Activated CD4-positive, alpha-beta memory T cell treated with anti-CD3 and anti-CD28 coated beads, Interleukin-2, amount 10 ng/mL, durations not matched to agents 7 days and 5 days (primary cell): ENCODE results near the gene SSNA1. TPM values are rescaled to one million over a fixed set of nuclear protein-coding genes. Genes with fewer than 3 reads are reported as not detected.

Experiments used
- CTCF ChIA-PET: fragments of 350-600 bp; sonication (Branson Sonifier 250); formaldehyde crosslinking; loops from one replicate; lab custom pipeline; 2021; ENCODE audit warnings: antibody characterized with exemption, inconsistent platforms; lab: Charles Lee
- POLR2A ChIA-PET: fragments of 350-600 bp; sonication (Branson Sonifier 250); formaldehyde crosslinking; loops from one replicate; lab custom pipeline; 2021; ENCODE audit warnings: antibody characterized with exemption; lab: Charles Lee
- DNase-seq: peaks from one replicate; pipeline ENCODE4 v3.0.0-alpha.2; 2020
- H3K27ac Mint-ChIP-seq: one replicate; pipeline ENCODE4 v1.8.0; 2021; ENCODE audit warnings: mild to moderate bottlenecking, mixed read lengths
- H3K27me3 Mint-ChIP-seq: one replicate; pipeline ENCODE4 v1.8.0; 2021; ENCODE audit warnings: mixed read lengths
- H3K36me3 Mint-ChIP-seq: one replicate; pipeline ENCODE4 v1.8.0; 2021; ENCODE audit warnings: low read depth, mixed read lengths
- H3K4me1 Mint-ChIP-seq: one replicate; pipeline ENCODE4 v1.8.0; 2021; ENCODE audit warnings: mixed read lengths
- H3K4me3 Mint-ChIP-seq: one replicate; pipeline ENCODE4 v1.8.0; 2021; ENCODE audit warnings: mild to moderate bottlenecking, mixed read lengths
- H3K9me3 Mint-ChIP-seq: one replicate; pipeline ENCODE4 v1.8.0; 2021; ENCODE audit warnings: mixed read lengths
- total RNA-seq, 2 experiments: library from RNA; stranded (reverse); gene quantifications; one replicate each; pipeline ENCODE4 v1.2.3, GENCODE V29; 2021

Gene SSNA1
- total RNA-seq, 2 experiments from 2014 or later, result 70.0 to 76.3 TPM

GRCh38 chr9:137147091-137147792 is 41.2 kb upstream of the SSNA1 start:
- H3K9me3 Mint-ChIP-seq, result no peaks in the 10 kb centered on the region
- no peak overlapping the region for H3K27ac Mint-ChIP-seq
- H3K36me3 Mint-ChIP-seq, result no peaks in the 10 kb centered on the region
- peaks cover 3% of the 10 kb centered on the region for H3K27me3 Mint-ChIP-seq
- peaks cover 3% of the 10 kb centered on the region for H3K4me1 Mint-ChIP-seq
- ChIA-PET POLR2A (no interaction called here), CTCF (no interaction called here)
- DNase-seq, result no peak
- no peak overlapping the region for H3K4me3 Mint-ChIP-seq

DNA sequence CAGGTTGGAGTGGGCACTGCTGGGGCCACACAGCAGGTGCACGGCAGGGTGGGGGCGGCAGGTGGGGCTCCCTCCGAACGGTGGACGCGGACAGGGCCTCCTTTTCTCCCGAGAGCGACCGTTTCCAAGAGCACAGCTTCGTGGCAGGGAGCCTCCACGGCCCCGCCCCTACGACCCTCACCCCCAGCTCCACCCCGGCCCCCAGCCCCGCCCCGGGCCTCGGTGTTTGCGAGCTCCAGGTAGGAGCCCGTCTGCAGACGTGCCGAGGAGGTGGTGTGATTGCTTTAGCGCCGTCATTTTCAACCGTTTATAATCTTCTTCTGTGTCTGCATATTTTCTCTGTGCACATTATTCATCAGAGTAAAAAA is 40.7 kb upstream of the SSNA1 start:
- Mint-ChIP-seq H3K27me3 (no peaks in the 10 kb centered on the region), H3K4me1 (peaks cover 3% of the 10 kb centered on the region), H3K4me3 (no peak overlapping the region), H3K27ac (no peak overlapping the region), H3K36me3 (no peaks in the 10 kb centered on the region), H3K9me3 (no peaks in the 10 kb centered on the region)
- DNase-seq, result no peak
- ChIA-PET POLR2A (no interaction called here), CTCF (no interaction called here)

DNA sequence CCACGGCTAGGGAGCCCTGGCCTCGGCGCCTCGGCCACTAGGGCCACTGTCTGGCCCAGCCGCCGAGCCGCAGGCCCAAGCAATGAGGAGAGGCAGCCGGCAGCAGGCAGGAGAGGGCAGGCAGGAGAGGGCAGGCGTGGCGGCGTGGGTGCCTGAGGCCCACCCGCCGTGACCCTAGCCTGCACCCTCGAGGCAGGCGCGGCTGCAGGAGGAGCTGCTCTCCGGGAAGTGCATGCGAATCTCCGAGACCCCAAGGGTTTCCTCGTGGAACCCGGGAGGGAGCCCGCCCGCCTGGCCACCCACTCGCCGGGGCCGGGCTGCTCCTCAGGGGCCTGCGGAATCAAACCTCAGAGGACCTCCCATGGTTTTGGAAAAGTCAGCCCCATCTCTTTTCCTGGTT is 40.2 kb upstream of the SSNA1 start:
- POLR2A ChIA-PET, result no interaction called here
- Mint-ChIP-seq H3K4me1 (peaks cover 3% of the 10 kb centered on the region), H3K27me3 (no peaks in the 10 kb centered on the region), H3K4me3 (no peak overlapping the region), H3K27ac (no peak overlapping the region), H3K36me3 (no peaks in the 10 kb centered on the region), H3K9me3 (no peaks in the 10 kb centered on the region)
- CTCF ChIA-PET, result no interaction called here
- DNase-seq, result no peak

DNA sequence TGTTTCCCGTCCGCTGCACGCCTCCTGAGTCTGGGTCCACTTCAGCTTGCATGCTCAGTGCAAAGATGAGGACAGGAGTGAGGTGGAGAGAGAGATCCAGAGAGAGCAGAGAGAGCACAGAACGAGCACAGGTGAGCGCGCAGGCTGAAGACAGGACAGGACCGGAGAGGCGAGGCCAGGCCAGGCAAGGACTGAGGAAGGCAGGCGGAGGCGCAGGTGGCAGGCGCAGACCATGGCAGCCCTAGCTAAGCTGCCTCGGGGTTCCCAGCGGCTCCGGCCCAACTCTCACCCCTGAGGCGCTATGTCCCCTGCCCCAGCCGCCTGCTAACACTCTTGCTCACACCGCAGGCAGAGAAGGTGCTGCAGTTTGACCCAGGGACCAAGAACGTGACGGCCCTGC is 39.8 kb upstream of the SSNA1 start:
- no peaks in the 10 kb centered on the region for H3K36me3 Mint-ChIP-seq
- CTCF ChIA-PET, result no interaction called here
- H3K4me1 Mint-ChIP-seq, result peaks cover 3% of the 10 kb centered on the region
- no peaks in the 10 kb centered on the region for H3K9me3 Mint-ChIP-seq
- POLR2A ChIA-PET, result interaction anchor here (1.0 kb wide), 1 partner anchor 93 kb away, joined by 3 read pairs; no protein-coding TSS in a partner anchor
- DNase-seq, result no peak
- H3K27me3 Mint-ChIP-seq, result no peaks in the 10 kb centered on the region
- no peak overlapping the region for H3K27ac Mint-ChIP-seq
- H3K4me3 Mint-ChIP-seq, result no peak overlapping the region

GRCh38 chr9:137149363-137149762 is 39.1 kb upstream of the SSNA1 start:
- no peaks in the 10 kb centered on the region for H3K36me3 Mint-ChIP-seq
- CTCF ChIA-PET, result no interaction called here
- DNase-seq, result no peak
- peaks cover 3% of the 10 kb centered on the region for H3K4me1 Mint-ChIP-seq
- no peaks in the 10 kb centered on the region for H3K27me3 Mint-ChIP-seq
- no peak overlapping the region for H3K27ac Mint-ChIP-seq
- H3K4me3 Mint-ChIP-seq, result no peak overlapping the region
- H3K9me3 Mint-ChIP-seq, result no peaks in the 10 kb centered on the region
- POLR2A ChIA-PET, result interaction anchor here (1.0 kb wide), 1 partner anchor 93 kb away, joined by 3 read pairs; no protein-coding TSS in a partner anchor

DNA sequence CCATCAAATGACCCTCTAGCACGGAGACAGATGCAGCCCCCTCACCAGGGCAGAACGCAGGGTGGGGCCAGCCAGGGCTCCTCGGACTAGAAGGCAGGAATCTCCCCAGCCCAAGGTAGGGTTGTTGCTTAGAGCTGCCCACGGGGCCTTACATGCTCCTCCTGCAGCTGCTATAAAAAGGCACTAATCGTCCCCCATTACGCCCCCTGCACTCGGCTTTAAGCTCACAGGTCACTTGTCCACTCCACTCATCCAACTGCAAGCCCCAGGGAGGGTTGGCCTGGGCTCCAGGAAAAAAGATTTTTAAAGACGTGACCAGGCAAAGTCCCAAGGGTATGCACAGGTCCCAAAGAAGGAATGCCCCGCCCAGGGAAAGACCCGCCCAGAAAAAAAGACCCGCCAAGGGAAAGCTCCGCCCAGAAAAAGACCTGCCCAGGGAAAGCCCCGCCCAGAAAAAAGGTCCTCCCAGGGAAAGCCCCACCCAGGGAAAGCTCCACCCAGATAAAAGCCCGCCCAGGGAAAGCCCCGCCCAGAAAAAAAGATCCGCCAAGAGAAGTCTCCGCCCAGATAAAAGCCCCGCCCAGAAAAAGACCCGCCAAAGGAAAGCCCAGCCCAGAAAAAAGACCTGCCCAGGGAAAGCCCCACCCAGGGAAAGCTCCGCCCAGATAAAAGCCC is 38.4 kb upstream of the SSNA1 start:
- DNase-seq, result no peak
- Mint-ChIP-seq H3K4me3 (no peak overlapping the region), H3K27ac (no peak overlapping the region), H3K36me3 (no peaks in the 10 kb centered on the region), H3K4me1 (peaks cover 3% of the 10 kb centered on the region), H3K9me3 (no peaks in the 10 kb centered on the region), H3K27me3 (peaks cover under 1% of the 10 kb centered on the region)
- POLR2A ChIA-PET, result interaction anchor here (1.3 kb wide), 1 partner anchor 55 kb away, joined by 4 read pairs; the partner anchor contains the start of genes NDOR1 and TMEM203
- CTCF ChIA-PET, result interaction anchor here (1.5 kb wide), 1 partner anchor 82 kb away, joined by 3 read pairs; no protein-coding TSS in a partner anchor

GRCh38 chr9:137150617-137151457 is 37.6 kb upstream of the SSNA1 start:
- ChIA-PET POLR2A (interaction anchor here (0.7 to 1.3 kb wide), 3 partner anchors 20 to 359 kb away, joined by 3 to 4 read pairs (median 3); partner anchors contain the start of genes NDOR1 and TMEM203), CTCF (interaction anchor here (1.5 kb wide), 1 partner anchor 83 kb away, joined by 3 read pairs; no protein-coding TSS in a partner anchor)
- Mint-ChIP-seq H3K9me3 (no peaks in the 10 kb centered on the region), H3K27me3 (peaks cover 4% of the 10 kb centered on the region), H3K4me1 (peaks cover 3% of the 10 kb centered on the region), H3K36me3 (no peaks in the 10 kb centered on the region), H3K4me3 (no peak overlapping the region), H3K27ac (no peak overlapping the region)
- peak; percentile 61 for DNase-seq

GRCh38 chr9:137152844-137153405 is 35.6 kb upstream of the SSNA1 start:
- Mint-ChIP-seq H3K27me3 (peaks cover 10% of the 10 kb centered on the region), H3K4me3 (no peak overlapping the region), H3K36me3 (no peaks in the 10 kb centered on the region), H3K4me1 (peaks cover 15% of the 10 kb centered on the region), H3K27ac (no peak overlapping the region), H3K9me3 (no peaks in the 10 kb centered on the region)
- DNase-seq, result no peak
- ChIA-PET POLR2A (no interaction called here), CTCF (no interaction called here)

DNA sequence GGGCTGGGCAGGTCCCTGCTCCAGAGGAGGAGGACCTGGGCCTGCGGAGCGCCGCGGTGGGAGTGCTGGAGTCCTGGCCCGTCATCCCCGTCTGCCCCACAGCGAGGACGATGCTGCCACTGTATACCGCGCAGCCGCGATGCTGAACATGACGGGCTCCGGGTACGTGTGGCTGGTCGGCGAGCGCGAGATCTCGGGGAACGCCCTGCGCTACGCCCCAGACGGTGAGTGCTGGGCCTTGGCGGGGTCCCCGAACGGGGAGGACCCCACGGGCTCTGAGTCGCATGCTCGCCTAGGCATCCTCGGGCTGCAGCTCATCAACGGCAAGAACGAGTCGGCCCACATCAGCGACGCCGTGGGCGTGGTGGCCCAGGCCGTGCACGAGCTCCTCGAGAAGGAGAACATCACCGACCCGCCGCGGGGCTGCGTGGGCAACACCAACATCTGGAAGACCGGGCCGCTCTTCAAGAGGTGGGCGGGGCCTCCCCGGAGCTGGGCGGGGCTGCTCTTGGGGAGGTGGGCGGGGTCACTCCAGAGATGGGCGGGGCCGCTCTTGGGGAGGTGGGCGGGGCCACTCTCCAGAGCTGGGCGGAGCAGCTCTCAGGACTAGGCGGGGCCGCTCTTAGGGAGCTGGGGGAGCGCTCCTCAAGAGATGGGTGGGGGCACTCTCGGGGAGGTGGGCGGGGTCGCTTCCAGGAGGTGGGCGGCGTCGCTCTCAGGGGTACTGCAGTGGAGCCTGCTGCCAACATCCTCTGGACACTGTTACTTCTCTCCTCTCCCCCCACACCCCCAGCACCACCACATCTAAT is 31.7 kb upstream of the SSNA1 start:
- peaks cover 25% of the 10 kb centered on the region for H3K27me3 Mint-ChIP-seq
- no peaks in the 10 kb centered on the region for H3K36me3 Mint-ChIP-seq
- H3K9me3 Mint-ChIP-seq, result no peaks in the 10 kb centered on the region
- H3K4me1 Mint-ChIP-seq, result peaks cover 23% of the 10 kb centered on the region
- peak overlapping the region; percentile 51 for H3K4me3 Mint-ChIP-seq
- ChIA-PET POLR2A (interaction anchor here (0.8 to 2.6 kb wide), 3 partner anchors 26 to 47 kb away, joined by 3 to 9 read pairs (median 5); no protein-coding TSS in a partner anchor), CTCF (interaction anchor here (0.7 kb wide), 2 partner anchors 85 to 315 kb away, joined by 3 read pairs; partner anchors contain the start of gene AJM1)
- DNase-seq, result peak; percentile 67
- no peak overlapping the region for H3K27ac Mint-ChIP-seq

GRCh38 chr9:137157618-137158415 is 30.7 kb upstream of the SSNA1 start:
- POLR2A ChIA-PET, result interaction anchor here (1.4 to 2.6 kb wide), 2 partner anchors 27 to 31 kb away, joined by 5 to 9 read pairs; no protein-coding TSS in a partner anchor
- H3K4me3 Mint-ChIP-seq, result no peak overlapping the region
- no peak for DNase-seq
- peaks cover 25% of the 10 kb centered on the region for H3K27me3 Mint-ChIP-seq
- H3K9me3 Mint-ChIP-seq, result no peaks in the 10 kb centered on the region
- CTCF ChIA-PET, result interaction anchor here (0.7 kb wide), 1 partner anchor 316 kb away, joined by 3 read pairs; the partner anchor contains the start of gene AJM1
- H3K4me1 Mint-ChIP-seq, result peaks cover 23% of the 10 kb centered on the region
- no peaks in the 10 kb centered on the region for H3K36me3 Mint-ChIP-seq
- no peak overlapping the region for H3K27ac Mint-ChIP-seq

- CTCF ChIA-PET, result no interaction called here
- H3K36me3 Mint-ChIP-seq, result no peaks in the 10 kb centered on the region
- no peaks in the 10 kb centered on the region for H3K9me3 Mint-ChIP-seq
- peaks cover 23% of the 10 kb centered on the region for H3K4me1 Mint-ChIP-seq
- peaks cover 28% of the 10 kb centered on the region for H3K27me3 Mint-ChIP-seq
- H3K4me3 Mint-ChIP-seq, result no peak overlapping the region
- DNase-seq, result no peak
- H3K27ac Mint-ChIP-seq, result no peak overlapping the region
- POLR2A ChIA-PET, result interaction anchor here (2.6 kb wide), 1 partner anchor 28 kb away, joined by 9 read pairs; no protein-coding TSS in a partner anchor
Measured at GRCh38 chr9:137158625-137159024, 29.9 kb upstream of the SSNA1 start.
